GM13976 (cell line): ENCODE measurements around the gene CENPQ.

Experiments used
- DNase-seq: peaks from one replicate; pipeline ENCODE4 v3.0.0; 2012; ENCODE audit warnings: low spot score
- in situ Hi-C: fragments of 300-500 bp; cut with MboI; formaldehyde crosslinking; loops from one replicate; pipeline ENCODE4 v1.12.0; 2022; ENCODE audit warnings: low sequenced_read_pairs, mixed read lengths, inconsistent platforms; ENCODE audit not compliant: unreplicated experiment
- TF ChIP-seq, protein P1 (sequence below): IDR thresholded peaks from 2 replicates; pipeline ENCODE4 v1.5.1; 2012; ENCODE audit warnings: borderline replicate concordance, mild to moderate bottlenecking; ENCODE audit not compliant: insufficient read depth; ENCODE audit errors: extremely low read depth, missing control alignments, control extremely low read depth

Gene CENPQ

DNA sequence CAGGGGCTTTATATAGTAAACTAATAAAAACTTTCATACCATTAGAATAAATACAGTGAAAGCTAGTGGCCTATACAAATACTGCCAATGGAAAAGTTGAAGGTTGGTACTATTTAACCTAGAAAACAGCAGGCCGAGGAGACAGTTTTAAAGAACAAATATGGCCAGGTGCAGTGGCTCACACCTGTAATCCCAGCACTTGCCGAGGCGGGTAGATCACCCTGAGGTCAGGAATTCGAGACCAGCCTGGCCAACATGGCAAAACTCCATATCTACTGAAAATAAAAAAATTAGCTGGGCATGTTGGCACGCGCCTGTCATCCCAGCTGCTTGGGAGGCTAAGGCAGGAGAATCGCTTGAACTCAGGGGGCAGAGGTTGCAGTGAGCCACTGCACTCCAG lies 61.4 kb downstream of the CENPQ start:
- in situ Hi-C loops = no loop called here
- TF ChIP-seq, protein P1, sequence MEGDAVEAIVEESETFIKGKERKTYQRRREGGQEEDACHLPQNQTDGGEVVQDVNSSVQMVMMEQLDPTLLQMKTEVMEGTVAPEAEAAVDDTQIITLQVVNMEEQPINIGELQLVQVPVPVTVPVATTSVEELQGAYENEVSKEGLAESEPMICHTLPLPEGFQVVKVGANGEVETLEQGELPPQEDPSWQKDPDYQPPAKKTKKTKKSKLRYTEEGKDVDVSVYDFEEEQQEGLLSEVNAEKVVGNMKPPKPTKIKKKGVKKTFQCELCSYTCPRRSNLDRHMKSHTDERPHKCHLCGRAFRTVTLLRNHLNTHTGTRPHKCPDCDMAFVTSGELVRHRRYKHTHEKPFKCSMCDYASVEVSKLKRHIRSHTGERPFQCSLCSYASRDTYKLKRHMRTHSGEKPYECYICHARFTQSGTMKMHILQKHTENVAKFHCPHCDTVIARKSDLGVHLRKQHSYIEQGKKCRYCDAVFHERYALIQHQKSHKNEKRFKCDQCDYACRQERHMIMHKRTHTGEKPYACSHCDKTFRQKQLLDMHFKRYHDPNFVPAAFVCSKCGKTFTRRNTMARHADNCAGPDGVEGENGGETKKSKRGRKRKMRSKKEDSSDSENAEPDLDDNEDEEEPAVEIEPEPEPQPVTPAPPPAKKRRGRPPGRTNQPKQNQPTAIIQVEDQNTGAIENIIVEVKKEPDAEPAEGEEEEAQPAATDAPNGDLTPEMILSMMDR = no peak
- DNase-seq = no peak

- TF ChIP-seq, protein P1 = no peak
- no peak for DNase-seq
- in situ Hi-C loops = no loop called here
These were observed 63.4 kb downstream of the CENPQ start for GRCh38 chr6:49526598-49526997.

GRCh38 chr6:49527320-49527719 lies 64.2 kb downstream of the CENPQ start:
- in situ Hi-C loops = no loop called here
- TF ChIP-seq, protein P1 = no peak
- no peak for DNase-seq

DNA sequence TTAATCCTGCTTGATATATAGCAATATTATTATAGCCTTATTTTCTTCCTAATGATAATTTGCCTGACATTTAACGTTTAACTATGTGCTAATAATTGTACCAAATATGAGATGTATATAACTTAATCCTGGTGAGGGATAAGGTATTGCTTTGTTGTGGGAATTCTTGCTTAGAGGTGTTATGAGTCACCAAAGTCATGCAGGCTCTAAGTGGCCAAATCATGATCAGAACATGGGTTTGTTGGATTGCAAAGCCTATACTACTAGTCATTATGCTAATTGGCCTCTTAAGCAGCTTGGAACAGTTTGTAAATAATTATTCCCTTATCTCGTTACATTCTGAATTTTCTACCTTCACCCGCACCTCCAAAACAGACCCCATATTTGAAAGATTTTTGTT lies 65.4 kb downstream of the CENPQ start:
- no peak for DNase-seq
- in situ Hi-C loops = no loop called here
- TF ChIP-seq, protein P1 = no peak

DNA sequence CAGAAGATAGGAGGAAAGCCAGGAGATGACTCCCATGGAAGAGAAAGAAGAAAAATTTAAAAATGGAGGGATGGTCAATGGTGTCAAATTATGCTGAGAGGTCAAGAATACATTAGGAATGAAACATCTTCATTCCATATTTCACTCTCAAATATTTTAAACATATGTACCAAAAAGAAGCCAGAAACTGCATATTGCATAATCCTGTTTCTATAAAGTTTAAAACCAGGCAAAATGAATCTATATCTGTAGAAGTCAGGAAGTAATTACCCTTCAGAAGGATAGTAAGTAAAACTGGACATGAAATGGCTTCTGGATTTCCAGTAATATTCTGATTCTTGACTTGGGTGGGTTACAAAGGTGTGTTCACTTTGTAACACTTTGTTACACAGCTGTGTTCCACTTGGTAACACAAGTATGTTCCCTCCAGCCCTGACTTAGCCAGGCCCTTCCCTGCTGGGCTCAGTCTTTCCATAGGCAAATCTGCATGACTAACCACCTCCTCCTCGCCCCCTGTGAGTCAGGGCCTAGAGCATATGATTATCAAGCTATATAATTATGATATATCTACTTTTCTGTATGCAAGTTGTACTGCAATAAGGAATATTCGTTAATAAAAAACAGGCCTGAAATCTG lies 67.1 kb downstream of the CENPQ start:
- in situ Hi-C loops = no loop called here
- no peak for DNase-seq
- TF ChIP-seq, protein P1 = no peak

DNA sequence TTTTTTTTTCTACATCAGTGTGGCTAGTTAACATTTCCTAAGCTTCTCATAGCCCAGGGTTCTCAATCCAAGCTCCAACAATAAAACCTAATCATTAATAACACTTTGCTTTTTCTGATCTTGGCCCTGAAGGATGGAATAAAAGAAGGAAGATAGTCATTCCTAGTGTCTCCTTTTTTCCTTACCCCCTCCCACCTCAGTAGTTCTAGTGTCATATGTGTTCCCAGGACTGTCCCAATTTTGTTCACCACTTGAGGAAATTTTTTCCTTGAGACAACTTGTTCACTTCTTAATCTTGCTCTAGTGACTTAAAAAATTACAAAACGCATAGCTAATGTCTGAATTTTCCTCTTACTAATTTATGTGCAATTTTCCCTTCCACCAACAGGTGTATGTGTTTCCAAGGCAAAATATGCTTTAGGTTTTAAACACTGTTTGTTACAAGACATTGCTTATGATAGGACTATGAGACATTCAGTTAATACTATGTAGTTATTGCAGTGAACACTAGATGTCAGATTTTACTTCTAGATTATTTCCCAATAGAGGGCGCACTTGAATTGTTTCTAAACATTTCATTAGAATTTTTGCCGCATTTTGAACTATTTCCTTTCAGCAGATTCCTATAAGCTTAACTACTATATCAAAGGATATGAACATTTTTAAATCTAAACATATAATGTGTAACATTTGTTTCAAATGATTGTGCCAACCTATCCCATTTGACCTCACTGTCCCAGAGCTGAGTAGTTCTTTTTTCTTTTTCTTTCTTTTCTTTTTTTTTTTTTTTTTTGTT lies 68.8 kb downstream of the CENPQ start:
- in situ Hi-C loops = no loop called here
- peak; percentile 41 for DNase-seq
- TF ChIP-seq, protein P1 = peak; percentile 73
